Esophagus squamous epithelium (tissue), 5 donors: ENCODE data around the gene TMEM98. TPM values are rescaled to one million over a fixed set of nuclear protein-coding genes. Genes with fewer than 3 reads are reported as not detected.
"Not testable (repeated sequence)": the region's sequence is repeated elsewhere in the genome, so short reads cannot be mapped to it uniquely, and the experiment has no call there.

Experiments used
- DNase-seq: peaks from one replicate; lab custom pipeline; 2025; lab: John Stamatoyannopoulos, UW
- H3K27ac ChIP-seq, 4 donors: fragments of 200-600 bp; sonication (generic); one replicate each; pipeline ENCODE4 v1.5.1; 2016 to 2019; ENCODE audit warnings: mild to moderate bottlenecking in 1 of 4
- H3K27me3 ChIP-seq, 4 donors: fragments of 200-600 bp; sonication (generic); 1 replicate in 3 of 4; 2 replicates in 1 of 4; pipeline versions ENCODE4 v1.5.1 to v1.6.0; 2017 to 2021; ENCODE audit warnings: antibody characterized with exemption in 1 of 4
- H3K36me3 ChIP-seq, 3 donors: fragments of 200-600 bp; sonication (generic); one replicate each; pipeline ENCODE4 v1.5.1; 2016 to 2019
- H3K4me1 ChIP-seq, 3 donors: fragments of 200-600 bp; sonication (generic); one replicate each; pipeline ENCODE4 v1.5.1; 2017 to 2019
- H3K4me3 ChIP-seq, 4 donors: fragments of 200-600 bp; sonication (generic); 1 replicate in 3 of 4; 2 replicates in 1 of 4; pipeline ENCODE4 v1.5.1; 2016 to 2019; ENCODE audit warnings: mild to moderate bottlenecking in 2 of 4, moderate library complexity in 1 of 4
- H3K9me3 ChIP-seq, 3 donors: fragments of 200-600 bp; sonication (generic); one replicate each; pipeline ENCODE4 v1.5.1; 2016 to 2019
- POLR2A ChIP-seq, 4 donors: fragments of 450-650 bp; IDR thresholded peaks; one replicate each; pipeline ENCODE4 v1.6.1; 2017; ENCODE audit warnings: antibody characterized with exemption in 4 of 4, mild to moderate bottlenecking in 4 of 4, moderate library complexity in 3 of 4
- WGBS, 2 donors: methylation state at CpG; one replicate each; pipeline ENCODE4 v1.1.5; 2018; 5-methylcytosine and 5-hydroxymethylcytosine counted together
- intact Hi-C: fragments of 100-400 bp; cut with DNase I; formaldehyde crosslinking; loops from one replicate; pipeline ENCODE4 v1.15.0; 2022
- total RNA-seq, 4 donors: library from RNA; depleted of rRNA; stranded (reverse); fragments of >200 nt; gene quantifications; one replicate each; pipeline ENCODE4 v1.1.0, GENCODE V29; 2016
- TF ChIP-seq, protein P1 (sequence below), 6 experiments: fragments of 450-650 bp in 4 of 6; fragments of 200-600 bp in 2 of 6; sonication (generic) in 2 of 6; IDR thresholded peaks; one replicate each; pipeline ENCODE4 v1.5.1; 2016 to 2019; ENCODE audit warnings: antibody characterized with exemption in 6 of 6, mild to moderate bottlenecking in 4 of 6, moderate library complexity in 4 of 6
- donor health status: DM: yes; HTN: yes; CAD: no.

Gene TMEM98
- total RNA-seq, 4 donors from 2014 or later, result 6.4 to 61.4 (median 27.8) TPM

DNA sequence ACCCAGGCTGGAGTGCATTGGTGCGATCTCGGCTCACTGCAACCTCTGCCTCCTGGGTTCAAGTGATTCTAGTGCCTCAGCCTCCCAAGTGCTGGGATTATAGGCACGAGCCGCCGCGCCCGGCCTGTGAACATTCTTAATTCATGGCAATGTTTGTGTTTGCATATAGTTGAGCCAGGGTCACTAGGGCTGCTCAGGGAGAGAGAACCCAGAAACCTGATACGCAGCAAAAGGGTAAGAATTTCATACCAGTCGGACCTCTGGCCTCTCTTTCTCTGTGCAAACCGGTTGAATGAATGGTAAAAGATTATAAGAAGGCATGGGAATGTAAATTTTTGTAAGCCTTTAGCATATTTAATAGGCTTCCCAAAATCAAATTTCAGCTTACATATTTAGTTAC is 6.9 kb upstream of the TMEM98 start:
- TF ChIP-seq, protein P1, sequence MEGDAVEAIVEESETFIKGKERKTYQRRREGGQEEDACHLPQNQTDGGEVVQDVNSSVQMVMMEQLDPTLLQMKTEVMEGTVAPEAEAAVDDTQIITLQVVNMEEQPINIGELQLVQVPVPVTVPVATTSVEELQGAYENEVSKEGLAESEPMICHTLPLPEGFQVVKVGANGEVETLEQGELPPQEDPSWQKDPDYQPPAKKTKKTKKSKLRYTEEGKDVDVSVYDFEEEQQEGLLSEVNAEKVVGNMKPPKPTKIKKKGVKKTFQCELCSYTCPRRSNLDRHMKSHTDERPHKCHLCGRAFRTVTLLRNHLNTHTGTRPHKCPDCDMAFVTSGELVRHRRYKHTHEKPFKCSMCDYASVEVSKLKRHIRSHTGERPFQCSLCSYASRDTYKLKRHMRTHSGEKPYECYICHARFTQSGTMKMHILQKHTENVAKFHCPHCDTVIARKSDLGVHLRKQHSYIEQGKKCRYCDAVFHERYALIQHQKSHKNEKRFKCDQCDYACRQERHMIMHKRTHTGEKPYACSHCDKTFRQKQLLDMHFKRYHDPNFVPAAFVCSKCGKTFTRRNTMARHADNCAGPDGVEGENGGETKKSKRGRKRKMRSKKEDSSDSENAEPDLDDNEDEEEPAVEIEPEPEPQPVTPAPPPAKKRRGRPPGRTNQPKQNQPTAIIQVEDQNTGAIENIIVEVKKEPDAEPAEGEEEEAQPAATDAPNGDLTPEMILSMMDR (IDR thresholded peaks at IDR 0.05), result no peak
- TF ChIP-seq POLR2A (IDR thresholded peaks at IDR 0.05), result no peak
- Histone ChIP-seq H3K4me3 (no peak overlapping the region), H3K9me3 (no peaks in the 10 kb centered on the region), H3K36me3 (no peaks in the 10 kb centered on the region), H3K27me3 (peaks cover 0 to under 1% (median 0%) of the 10 kb centered on the region in 4 donors), H3K27ac (no peak overlapping the region), H3K4me1 (no peaks in the 10 kb centered on the region)
- intact Hi-C loops, result no loop called here
- 79 to 91% methylated on average over 8 to 10 of the region's 10 CpGs for WGBS, 2 donors
- DNase-seq, result no peak

DNA sequence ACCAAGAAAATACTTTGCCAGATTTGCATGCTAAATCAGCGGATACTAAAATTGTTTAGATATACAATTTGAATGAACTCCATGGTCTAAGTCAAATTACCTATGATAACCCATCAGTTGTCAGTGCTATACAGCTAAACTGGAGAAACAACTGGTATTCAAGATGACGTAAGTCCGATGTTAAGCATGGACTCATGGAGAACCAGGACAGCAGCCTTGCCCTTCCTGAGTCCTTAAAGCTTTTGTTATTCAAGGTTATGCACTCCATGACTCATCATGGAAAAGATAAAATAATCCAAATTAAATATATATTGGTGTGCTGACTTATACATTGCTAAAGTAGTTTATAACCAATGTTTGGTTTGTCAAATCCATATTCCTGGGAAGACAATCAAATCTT is 4.0 kb upstream of the TMEM98 start:
- Histone ChIP-seq H3K27me3 (peaks cover 0 to 21% (median 0%) of the 10 kb centered on the region in 4 donors), H3K4me1 (peaks cover 4 to 16% (median 9%) of the 10 kb centered on the region in 3 donors)
- H3K27ac ChIP-seq, intact Hi-C loops, DNase-seq, H3K4me3 ChIP-seq, H3K9me3 ChIP-seq, H3K36me3 ChIP-seq: not testable (repeated sequence)
- 42 to 75% methylated on average over 3 of the region's 3 CpGs for WGBS, 2 donors

DNA sequence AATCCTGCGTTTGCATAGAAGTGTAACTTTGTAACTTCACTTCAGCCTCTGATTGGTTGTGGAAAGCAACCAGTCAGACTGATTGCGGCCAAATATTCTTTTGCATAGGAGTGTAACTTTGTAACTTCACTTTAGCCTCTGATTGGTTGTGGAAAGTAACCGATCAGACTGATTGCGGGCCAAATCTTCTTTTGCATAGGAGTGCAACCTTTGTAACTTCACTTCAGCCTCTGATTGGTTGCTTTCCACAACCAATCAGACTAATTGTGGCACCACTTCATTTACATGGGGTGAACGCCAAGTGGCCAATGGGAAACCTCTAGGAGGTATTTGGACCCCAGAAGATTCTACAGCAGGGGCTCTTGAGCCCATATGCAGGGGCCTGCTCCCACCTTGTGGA is 1.8 kb upstream of the TMEM98 start:
- Histone ChIP-seq H3K4me3 (no peak overlapping the region), H3K9me3 (no peaks in the 10 kb centered on the region), H3K36me3 (no peaks in the 10 kb centered on the region), H3K27ac (no peak overlapping the region), H3K27me3 (peaks cover 0 to 21% (median 0%) of the 10 kb centered on the region in 4 donors), H3K4me1 (peaks cover 4 to 29% (median 9%) of the 10 kb centered on the region in 3 donors)
- DNase-seq, result no peak
- intact Hi-C loops, result no loop called here
- no peak for TF ChIP-seq POLR2A (IDR thresholded peaks at IDR 0.05)
- TF ChIP-seq, protein P1 (IDR thresholded peaks at IDR 0.05), result no peak
- 89 to 94% methylated on average over 5 of the region's 5 CpGs for WGBS, 2 donors

DNA sequence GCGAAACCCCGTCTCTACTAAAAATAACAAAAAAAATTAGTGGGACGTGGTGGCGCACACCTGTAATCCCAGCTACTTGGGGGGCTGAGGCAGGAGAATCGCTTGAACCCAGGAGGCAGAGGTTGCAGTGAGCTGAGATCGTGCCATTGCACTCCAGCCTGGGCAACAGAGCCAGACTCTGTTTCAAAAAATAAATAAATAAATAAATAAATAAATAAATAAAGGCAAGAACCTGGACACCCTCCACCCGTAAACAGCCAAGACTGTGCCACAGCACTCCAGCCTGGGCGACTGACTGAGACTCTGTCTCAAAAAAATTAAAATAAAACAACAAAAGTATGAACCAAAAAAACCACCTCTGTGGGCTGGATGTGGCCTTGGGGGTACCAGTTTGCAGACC is 1.2 kb upstream of the TMEM98 start:
- intact Hi-C loops, H3K36me3 ChIP-seq, DNase-seq, H3K27ac ChIP-seq, H3K9me3 ChIP-seq, H3K4me3 ChIP-seq: not testable (repeated sequence)
- peaks cover 0 to 21% (median 0%) of the 10 kb centered on the region in 4 donors for H3K27me3 ChIP-seq
- H3K4me1 ChIP-seq, result peaks cover 4 to 29% (median 9%) of the 10 kb centered on the region in 3 donors
- 90 to 91% methylated on average over 6 to 8 of the region's 8 CpGs for WGBS, 2 donors

DNA sequence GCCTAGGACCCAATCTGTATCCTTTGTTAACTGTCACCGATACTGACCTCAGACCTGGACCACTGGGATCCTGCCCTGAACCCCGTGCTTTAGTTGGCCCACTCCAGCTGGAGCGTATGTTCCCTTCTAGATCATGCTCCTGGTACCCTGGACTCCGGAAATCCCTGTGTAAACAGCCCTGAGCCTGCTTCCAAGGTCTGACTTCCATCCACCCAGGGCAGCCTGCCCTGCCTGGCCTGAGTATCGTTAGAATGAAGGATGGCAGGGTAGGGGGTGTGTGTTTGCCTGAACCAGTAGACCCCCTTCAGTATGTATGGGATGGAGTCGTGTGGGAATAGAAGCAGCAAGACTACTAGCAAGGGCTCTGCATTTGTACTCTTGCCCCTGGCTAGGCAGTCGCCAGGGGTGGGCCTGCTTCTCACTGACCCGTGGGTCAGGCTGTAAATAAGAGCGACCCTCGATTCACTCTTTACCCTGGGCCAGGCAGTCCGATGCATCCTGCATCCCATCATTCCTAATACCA is 691 bp upstream of the TMEM98 start:
- 14 to 33% methylated on average over 4 to 9 of the region's 11 CpGs for WGBS, 2 donors
- intact Hi-C loops, result no loop called here
- Histone ChIP-seq H3K27me3 (peaks cover 0 to 21% (median 0%) of the 10 kb centered on the region in 4 donors), H3K36me3 (no peaks in the 10 kb centered on the region), H3K4me1 (peaks cover 4 to 29% (median 9%) of the 10 kb centered on the region in 3 donors), H3K27ac (peak overlapping the region; percentile 54 to 88 (median 80)), H3K4me3 (peak overlapping the region; percentile 54 to 83 (median 68)), H3K9me3 (no peaks in the 10 kb centered on the region)
- TF ChIP-seq POLR2A (IDR thresholded peaks at IDR 0.05), result no peak
- TF ChIP-seq, protein P1 (IDR thresholded peaks at IDR 0.05), result no peak
- no peak for DNase-seq

DNA sequence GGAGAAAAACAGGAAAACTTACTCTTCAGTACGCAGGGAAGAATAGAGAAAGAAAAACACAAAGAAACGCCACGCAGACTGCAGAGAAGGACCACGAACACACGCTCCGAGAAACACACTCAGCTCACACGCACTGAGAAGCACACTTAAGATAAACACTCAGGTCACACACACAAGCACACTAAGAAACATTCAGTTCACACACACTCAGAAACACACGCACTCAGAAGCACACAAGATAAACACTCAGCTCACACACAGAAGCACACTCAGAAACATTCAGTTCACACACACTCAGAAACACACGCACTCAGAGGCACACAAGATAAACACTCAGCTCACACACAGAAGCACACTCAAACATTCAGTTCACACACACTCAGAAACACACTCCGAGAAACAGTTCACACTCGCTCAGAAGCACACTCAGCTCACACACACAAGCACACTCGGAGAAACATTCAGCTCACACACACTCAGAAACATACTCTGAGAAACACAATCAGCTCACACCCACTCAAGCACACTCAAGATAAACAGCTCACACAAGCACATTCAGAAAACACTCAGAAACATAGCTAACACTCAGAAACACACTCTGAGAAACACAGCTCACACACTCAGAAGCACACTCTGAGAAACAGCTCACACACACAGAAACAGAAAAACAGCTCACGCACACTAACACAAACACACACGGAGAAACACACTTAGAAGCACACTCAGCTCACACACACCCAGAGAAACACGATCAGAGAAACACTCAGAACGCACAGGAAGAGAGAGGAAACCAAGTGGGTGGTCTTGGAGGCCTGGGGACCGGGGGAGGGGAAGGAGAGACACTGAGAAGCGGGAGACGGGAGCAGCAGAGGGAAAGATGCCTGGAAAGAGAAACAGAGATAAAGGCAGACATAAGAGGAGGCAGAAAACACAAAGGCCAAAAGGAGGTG is 908 bp downstream of the TMEM98 start:
- H3K36me3 ChIP-seq, result peaks cover 0 to 11% (median 0%) of the 10 kb centered on the region in 3 donors
- H3K4me3 ChIP-seq, result peak overlapping the region; percentile 54 to 83 (median 68)
- H3K4me1 ChIP-seq, result peaks cover 4 to 29% (median 9%) of the 10 kb centered on the region in 3 donors
- whole genome bisulfite sequencing, 2 donors, result 23 to 29% methylated on average over 19 of the region's 19 CpGs
- intact Hi-C loops, result no loop called here
- no peaks in the 10 kb centered on the region for H3K9me3 ChIP-seq
- peaks cover 0 to 21% (median 0%) of the 10 kb centered on the region in 4 donors for H3K27me3 ChIP-seq
- H3K27ac ChIP-seq, result peak overlapping the region; percentile 54 to 88 (median 80)
- no peak for DNase-seq
- TF ChIP-seq, protein P1 (IDR thresholded peaks at IDR 0.05), result no peak
- TF ChIP-seq POLR2A (IDR thresholded peaks at IDR 0.05), result no peak
